ENCODE results near the gene LHX2.
"Not testable (repeated sequence)": the region's sequence is repeated elsewhere in the genome, so short reads cannot be mapped to it uniquely, and the experiment has no call there.

The LHX2 gene

DNA sequence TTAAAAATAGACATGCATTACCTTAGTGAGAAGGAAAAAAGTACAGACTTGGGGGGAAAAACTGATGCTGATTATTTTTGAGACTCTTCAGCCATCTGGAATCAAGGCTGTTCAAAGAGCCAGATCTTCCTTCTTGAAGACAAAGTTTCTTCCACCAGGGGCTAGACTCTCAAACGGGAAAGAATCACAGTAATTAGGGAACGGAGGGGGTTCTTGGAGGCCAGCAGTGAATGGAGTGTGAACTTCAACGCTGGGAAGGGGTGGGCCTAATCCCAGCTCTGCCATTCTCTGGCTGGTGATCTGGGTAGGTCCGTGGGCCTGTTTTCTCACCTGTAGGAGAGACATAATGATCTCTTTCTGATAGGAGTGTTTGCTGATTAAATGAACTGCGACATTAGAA, 21.1 kb upstream of the LHX2 start:
- TF ChIP-seq, protein P1, sequence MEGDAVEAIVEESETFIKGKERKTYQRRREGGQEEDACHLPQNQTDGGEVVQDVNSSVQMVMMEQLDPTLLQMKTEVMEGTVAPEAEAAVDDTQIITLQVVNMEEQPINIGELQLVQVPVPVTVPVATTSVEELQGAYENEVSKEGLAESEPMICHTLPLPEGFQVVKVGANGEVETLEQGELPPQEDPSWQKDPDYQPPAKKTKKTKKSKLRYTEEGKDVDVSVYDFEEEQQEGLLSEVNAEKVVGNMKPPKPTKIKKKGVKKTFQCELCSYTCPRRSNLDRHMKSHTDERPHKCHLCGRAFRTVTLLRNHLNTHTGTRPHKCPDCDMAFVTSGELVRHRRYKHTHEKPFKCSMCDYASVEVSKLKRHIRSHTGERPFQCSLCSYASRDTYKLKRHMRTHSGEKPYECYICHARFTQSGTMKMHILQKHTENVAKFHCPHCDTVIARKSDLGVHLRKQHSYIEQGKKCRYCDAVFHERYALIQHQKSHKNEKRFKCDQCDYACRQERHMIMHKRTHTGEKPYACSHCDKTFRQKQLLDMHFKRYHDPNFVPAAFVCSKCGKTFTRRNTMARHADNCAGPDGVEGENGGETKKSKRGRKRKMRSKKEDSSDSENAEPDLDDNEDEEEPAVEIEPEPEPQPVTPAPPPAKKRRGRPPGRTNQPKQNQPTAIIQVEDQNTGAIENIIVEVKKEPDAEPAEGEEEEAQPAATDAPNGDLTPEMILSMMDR (IDR thresholded peaks at IDR 0.05; ENCODE audit: low read depth, low read length, missing control alignments): no peak
- DNase-seq (ENCODE audit: low read depth): no peak
- no peak overlapping the region for H3K4me3 ChIP-seq (ENCODE audit: low read depth, low read length)

DNA sequence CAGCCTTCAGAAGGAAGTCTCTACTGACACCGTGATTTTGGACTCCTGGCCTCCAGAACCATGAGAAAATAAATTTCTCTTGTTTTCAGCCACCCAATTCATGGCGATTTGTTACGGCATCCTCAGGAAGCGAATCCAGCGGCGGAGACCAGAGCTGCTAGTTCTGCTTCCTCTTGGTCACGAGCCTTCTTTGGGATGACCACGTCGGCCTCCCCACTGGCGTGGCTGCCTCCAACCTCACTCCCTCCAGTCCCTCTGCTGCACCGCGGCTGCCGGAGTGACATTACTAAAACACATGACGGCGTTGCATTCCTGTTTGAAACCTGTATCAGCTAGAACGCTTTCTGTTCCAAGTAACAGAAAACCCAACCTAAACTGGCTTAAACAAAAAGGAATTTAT, 18.9 kb upstream of the LHX2 start:
- not testable (repeated sequence) for DNase-seq (ENCODE audit: low read depth)

DNA sequence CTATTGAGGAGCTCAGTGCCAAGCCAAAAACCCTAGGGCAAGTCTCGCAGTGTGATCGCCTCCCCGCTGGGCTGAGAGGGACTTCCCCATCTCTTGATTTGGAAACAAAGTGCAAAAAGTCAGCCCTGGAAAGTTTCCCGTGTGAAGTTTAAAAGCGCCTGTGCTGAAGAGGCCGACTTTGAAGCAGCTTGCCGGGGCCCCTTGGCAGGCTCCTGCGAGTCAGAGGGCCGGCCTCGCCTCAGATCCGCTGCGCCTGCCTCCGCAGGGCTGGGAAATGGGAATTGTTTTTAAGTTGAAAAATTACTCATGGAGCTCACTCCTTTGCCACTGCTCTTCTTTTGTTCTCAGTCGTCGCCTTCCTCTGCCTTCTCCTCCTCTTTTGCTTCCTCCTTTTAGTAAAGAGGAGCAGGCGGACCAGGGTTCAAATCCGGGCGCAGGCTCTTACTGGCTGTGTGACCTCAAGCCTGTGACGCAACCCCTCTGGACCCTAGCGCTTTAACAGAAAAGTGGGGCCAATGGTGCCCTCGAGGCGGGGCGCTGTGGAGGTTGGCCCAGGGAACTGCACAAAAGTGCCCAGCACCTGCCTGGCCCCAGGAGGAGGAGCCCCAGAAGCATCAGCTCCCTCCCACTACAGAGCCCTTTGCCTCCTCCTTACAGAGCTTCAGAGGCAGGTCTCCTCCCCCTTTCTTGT, 14.7 kb upstream of the LHX2 start:
- no peak overlapping the region for H3K4me3 ChIP-seq (ENCODE audit: low read depth, low read length)
- no peak for DNase-seq (ENCODE audit: low read depth)
- TF ChIP-seq, protein P1 (IDR thresholded peaks at IDR 0.05; ENCODE audit: low read depth, low read length, missing control alignments): no peak

More for the DNA sequence above, 18.9 kb upstream of the LHX2 start:
- not testable (repeated sequence) for H3K4me3 ChIP-seq (ENCODE audit: low read depth, low read length)

DNA sequence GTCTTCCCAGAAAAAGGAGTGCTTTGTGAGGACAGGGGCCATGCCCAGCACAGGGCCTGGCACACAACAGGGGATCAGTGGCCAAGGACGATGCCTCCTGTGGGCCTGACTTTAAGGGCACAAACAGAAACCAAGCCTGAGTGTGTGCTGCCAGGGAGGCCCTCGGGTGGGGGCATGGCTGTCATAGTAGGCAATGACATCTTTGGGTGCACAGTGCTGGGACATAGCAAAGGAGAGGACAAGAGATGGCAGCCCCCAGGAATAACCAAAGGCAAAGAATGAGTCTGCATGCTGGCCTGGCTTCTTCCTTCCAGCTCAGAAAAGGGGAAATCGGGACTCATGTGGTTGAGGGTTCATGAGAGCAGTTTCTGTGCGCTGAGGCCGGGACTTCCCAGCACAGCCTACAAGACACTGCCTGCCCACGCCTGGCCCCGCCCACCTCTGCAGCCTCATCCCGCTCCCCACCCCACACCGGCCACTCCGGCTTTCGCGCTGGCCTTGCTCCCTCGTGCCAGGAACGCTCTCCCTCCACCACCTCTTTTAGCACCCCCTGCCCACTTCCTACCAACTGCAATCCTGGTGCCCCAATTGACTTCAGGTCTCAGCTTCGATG, 13.8 kb upstream of the LHX2 start:
- peak; percentile 61 for DNase-seq (ENCODE audit: low read depth)
- TF ChIP-seq, protein P1 (IDR thresholded peaks at IDR 0.05; ENCODE audit: low read depth, low read length, missing control alignments): no peak
- H3K4me3 ChIP-seq (ENCODE audit: low read depth, low read length): no peak overlapping the region

DNA sequence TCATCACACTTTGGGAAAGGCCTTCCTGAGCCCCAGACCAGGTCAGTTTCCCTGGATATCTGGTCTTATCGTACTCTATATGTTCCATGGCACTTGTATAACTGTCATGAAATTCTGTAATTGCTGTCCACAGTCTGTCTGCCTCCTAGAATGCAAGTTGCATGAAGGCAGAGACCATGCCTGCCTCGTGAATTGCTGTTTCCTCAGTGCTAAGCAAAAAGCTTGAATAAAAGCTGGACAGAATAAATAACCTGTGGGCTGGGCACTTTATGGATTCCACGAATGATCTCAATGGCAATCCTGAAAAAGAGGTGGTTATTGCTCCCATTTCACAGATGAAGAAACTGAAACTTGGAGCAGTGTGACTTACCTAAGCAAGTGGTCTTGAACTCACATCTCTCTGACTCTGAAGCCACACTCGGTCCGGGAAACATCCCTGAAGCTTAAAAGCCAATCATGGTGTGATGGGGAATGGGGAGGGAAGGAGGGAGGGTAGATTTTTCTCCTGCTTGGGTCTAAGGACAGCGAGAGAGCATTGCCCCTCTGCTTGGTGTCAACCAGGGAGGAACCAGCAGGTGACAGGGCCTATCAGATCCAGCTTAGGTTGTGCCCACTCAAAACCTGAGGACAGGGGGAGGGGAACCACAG, 13.2 kb upstream of the LHX2 start:
- TF ChIP-seq, protein P1 (IDR thresholded peaks at IDR 0.05; ENCODE audit: low read depth, low read length, missing control alignments): no peak
- no peak overlapping the region for H3K4me3 ChIP-seq (ENCODE audit: low read depth, low read length)
- DNase-seq (ENCODE audit: low read depth): no peak

DNA sequence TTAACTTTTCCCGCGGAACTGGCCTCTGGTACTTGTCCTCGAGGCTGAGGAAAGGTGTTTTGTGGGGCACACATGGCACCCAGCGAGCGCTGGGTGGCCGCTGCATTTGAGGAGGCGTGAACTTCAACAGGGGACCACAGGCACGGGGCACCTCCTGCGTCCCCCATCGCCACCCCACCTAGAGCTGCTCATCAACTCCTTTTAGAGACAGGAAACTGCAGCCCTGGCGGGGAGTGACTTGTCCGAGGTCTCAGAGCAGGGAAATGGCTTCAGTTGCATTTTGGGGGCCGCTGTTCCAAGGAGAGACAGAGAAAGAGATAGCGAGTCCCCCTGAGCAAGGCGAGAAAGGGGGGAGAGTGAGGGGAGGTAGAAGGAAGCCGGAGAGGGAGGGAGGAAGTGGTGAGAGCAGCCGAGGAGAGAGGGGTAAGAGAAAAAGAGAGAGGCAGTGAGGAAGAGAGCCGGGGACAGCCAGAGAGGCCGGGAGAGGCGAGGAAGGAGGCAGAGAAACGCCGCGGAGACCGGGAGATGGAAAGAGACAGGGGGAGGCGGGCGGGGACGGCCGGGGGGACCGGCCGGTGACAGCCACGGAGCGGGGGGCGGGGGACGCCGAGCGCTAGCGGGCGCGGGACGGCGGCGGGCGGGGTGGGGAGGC, 12.5 kb upstream of the LHX2 start:
- DNase-seq (ENCODE audit: low read depth): no peak
- peak overlapping the region; percentile 33 for H3K4me3 ChIP-seq (ENCODE audit: low read depth, low read length)
- TF ChIP-seq, protein P1 (IDR thresholded peaks at IDR 0.05; ENCODE audit: low read depth, low read length, missing control alignments): no peak

DNA sequence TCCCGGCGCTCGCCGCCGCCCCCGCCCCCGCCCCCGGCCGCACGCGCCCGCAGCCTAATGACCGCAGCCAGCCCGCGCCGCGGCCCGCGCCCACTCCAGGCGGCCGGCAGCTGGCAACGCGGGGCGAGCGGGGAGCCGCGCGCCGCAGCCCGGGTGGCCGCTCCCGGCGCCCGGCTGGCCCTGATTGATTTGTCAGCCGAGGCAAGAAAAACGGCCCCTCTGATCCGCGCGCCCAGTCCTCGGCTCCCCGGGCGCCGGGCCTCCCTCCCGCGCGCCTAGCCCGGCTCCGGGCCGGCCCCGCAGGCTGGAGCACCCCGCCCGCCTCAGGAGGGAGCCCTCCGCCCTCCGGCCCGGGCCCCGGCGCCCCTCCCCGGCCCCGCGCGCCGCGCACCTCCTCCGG, 11.9 kb upstream of the LHX2 start:
- TF ChIP-seq, protein P1 (IDR thresholded peaks at IDR 0.05; ENCODE audit: low read depth, low read length, missing control alignments): no peak
- no peak overlapping the region; the same call in 1 of the 2 replicates for H3K4me3 ChIP-seq (ENCODE audit: low read depth, low read length)
- no peak for DNase-seq (ENCODE audit: low read depth)
